Measurements from ENCODE around the gene ACTN3.

DNA sequence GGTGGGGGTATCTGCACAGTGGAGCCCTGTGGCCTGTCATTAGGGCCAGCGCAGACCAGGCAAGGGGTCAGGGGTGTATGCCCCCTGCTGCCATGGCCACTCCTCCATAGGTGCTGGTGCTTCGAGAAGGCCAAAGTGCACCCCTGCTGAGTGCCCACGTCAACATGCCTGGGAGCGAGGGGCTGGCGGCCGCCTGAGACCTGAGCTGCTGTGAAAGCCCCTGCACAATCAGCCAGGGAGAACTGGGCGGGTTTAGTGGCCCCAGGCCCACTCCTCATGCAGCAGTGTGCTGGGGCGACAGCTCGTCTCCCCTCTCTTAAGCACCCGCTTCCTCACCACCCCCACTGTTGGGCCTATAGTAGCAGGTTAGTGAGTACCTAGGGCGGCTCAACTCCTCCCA lies 14.9 kb upstream of the ACTN3 start:
- no peak for TF ChIP-seq BHLHE40 (IDR thresholded peaks at IDR 0.05; ENCODE audit: low read depth, low read length)
- TF ChIP-seq, protein P1, sequence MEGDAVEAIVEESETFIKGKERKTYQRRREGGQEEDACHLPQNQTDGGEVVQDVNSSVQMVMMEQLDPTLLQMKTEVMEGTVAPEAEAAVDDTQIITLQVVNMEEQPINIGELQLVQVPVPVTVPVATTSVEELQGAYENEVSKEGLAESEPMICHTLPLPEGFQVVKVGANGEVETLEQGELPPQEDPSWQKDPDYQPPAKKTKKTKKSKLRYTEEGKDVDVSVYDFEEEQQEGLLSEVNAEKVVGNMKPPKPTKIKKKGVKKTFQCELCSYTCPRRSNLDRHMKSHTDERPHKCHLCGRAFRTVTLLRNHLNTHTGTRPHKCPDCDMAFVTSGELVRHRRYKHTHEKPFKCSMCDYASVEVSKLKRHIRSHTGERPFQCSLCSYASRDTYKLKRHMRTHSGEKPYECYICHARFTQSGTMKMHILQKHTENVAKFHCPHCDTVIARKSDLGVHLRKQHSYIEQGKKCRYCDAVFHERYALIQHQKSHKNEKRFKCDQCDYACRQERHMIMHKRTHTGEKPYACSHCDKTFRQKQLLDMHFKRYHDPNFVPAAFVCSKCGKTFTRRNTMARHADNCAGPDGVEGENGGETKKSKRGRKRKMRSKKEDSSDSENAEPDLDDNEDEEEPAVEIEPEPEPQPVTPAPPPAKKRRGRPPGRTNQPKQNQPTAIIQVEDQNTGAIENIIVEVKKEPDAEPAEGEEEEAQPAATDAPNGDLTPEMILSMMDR (conservative IDR thresholded peaks at IDR 0.05; ENCODE audit: low read depth, low read length), result no peak

All from IMR-90 (cell line).